GM12874 (cell line): Measurements from ENCODE around the gene GRB7.

Experiments
- CTCF ChIP-seq: IDR thresholded peaks from 2 replicates; pipeline ENCODE4 v1.5.1; 2011; ENCODE audit warnings: low read depth, mild to moderate bottlenecking, control low read depth, low read length, moderate library complexity; ENCODE audit not compliant: insufficient read depth

The GRB7 gene

GRCh38 chr17:39791111-39791992 is 53.6 kb downstream of the GRB7 start:
- no peak for TF ChIP-seq CTCF

GRCh38 chr17:39792526-39793221 is 54.9 kb downstream of the GRB7 start:
- no peak for TF ChIP-seq CTCF

GRCh38 chr17:39793301-39793872 is 55.6 kb downstream of the GRB7 start:
- TF ChIP-seq CTCF = no peak

GRCh38 chr17:39794249-39794970 is 56.7 kb downstream of the GRB7 start:
- TF ChIP-seq CTCF = no peak
